Sigmoid colon (tissue), 7 donors: ENCODE results near the gene ZMYND15. TPM values are rescaled to one million over a fixed set of nuclear protein-coding genes. Genes with fewer than 3 reads are reported as not detected.

Experiments used
- DNase-seq: peaks from one replicate; pipeline ENCODE4 v3.0.0-alpha.2; 2019
- H3K27ac ChIP-seq, 4 donors: fragments of 200-600 bp; sonication (generic); one replicate each; pipeline ENCODE4 v1.5.1; 2016 to 2019; ENCODE audit warnings: mild to moderate bottlenecking in 1 of 4
- H3K27me3 ChIP-seq, 3 donors: fragments of 200-600 bp; sonication (generic); one replicate each; pipeline ENCODE4 v1.5.1; 2019; ENCODE audit warnings: mild to moderate bottlenecking in 1 of 3
- H3K36me3 ChIP-seq, 4 donors: fragments of 200-600 bp; sonication (generic); one replicate each; pipeline ENCODE4 v1.5.1; 2016 to 2019
- H3K4me1 ChIP-seq, 4 donors: fragments of 200-600 bp; sonication (generic); one replicate each; pipeline ENCODE4 v1.5.1; 2017 to 2019
- H3K4me3 ChIP-seq, 4 donors: fragments of 200-600 bp; sonication (generic); one replicate each; pipeline ENCODE4 v1.5.1; 2017 to 2019; ENCODE audit warnings: mild to moderate bottlenecking in 2 of 4, moderate library complexity in 1 of 4
- H3K9me3 ChIP-seq, 4 donors: fragments of 200-600 bp in 3 of 4; sonication (generic) in 3 of 4; one replicate each; pipeline versions ENCODE4 v1.5.1 to v1.6.1; 2013 to 2019
- EP300 ChIP-seq, 4 donors: sonication (generic); formaldehyde crosslinking; IDR thresholded peaks; one replicate each; pipeline ENCODE4 v1.6.1; 2017; ENCODE audit warnings: antibody characterized with exemption in 4 of 4
- POLR2A ChIP-seq, 2 donors: fragments of 450-650 bp; IDR thresholded peaks; one replicate each; pipeline ENCODE4 v1.6.1; 2016; ENCODE audit warnings: antibody characterized with exemption in 2 of 2, mild to moderate bottlenecking in 2 of 2, moderate library complexity in 2 of 2
- POLR2AphosphoS5 ChIP-seq, 4 donors: sonication (generic); formaldehyde crosslinking; IDR thresholded peaks; one replicate each; pipeline ENCODE4 v1.6.1; 2017; ENCODE audit warnings: antibody characterized with exemption in 4 of 4
- WGBS, 2 donors: extraction: QIAGEN DNeasy Blood & Tissue Kit; methylation state at CpG; one replicate each; pipeline ENCODE4 v1.1.7; 2013; 5-methylcytosine and 5-hydroxymethylcytosine counted together
- intact Hi-C: fragments of 100-400 bp; cut with DNase I; formaldehyde crosslinking; loops from one replicate; pipeline ENCODE4 v1.15.1; 2023
- polyA plus RNA-seq, 3 donors: library from polyadenylated mRNA; stranded (reverse); fragments of 200-250 nt; gene quantifications; one replicate each; pipeline ENCODE4 v1.2.3, GENCODE V29; 2013
- total RNA-seq, 4 donors: library from RNA; depleted of rRNA; stranded (reverse); fragments of >200 nt; gene quantifications; one replicate each; pipeline ENCODE4 v1.1.0, GENCODE V29; 2016
- TF ChIP-seq, protein P1 (sequence below), 4 experiments: fragments of 450-650 bp in 3 of 4; fragments of 200-600 bp in 1 of 4; IDR thresholded peaks; one replicate each; pipeline ENCODE4 v1.5.1; 2016 to 2019; ENCODE audit warnings: antibody characterized with exemption in 4 of 4, mild to moderate bottlenecking in 3 of 4, moderate library complexity in 2 of 4
- donor health status: healthy with polysubstance abuse.
- donor health status: Bipolar disorder and iron deficiency.
- donor health status: healthy.

The ZMYND15 gene
- total and polyA plus RNA-seq, 7 donors: 0.36 to 1.2 (median 0.55) TPM; not detected in 2

DNA sequence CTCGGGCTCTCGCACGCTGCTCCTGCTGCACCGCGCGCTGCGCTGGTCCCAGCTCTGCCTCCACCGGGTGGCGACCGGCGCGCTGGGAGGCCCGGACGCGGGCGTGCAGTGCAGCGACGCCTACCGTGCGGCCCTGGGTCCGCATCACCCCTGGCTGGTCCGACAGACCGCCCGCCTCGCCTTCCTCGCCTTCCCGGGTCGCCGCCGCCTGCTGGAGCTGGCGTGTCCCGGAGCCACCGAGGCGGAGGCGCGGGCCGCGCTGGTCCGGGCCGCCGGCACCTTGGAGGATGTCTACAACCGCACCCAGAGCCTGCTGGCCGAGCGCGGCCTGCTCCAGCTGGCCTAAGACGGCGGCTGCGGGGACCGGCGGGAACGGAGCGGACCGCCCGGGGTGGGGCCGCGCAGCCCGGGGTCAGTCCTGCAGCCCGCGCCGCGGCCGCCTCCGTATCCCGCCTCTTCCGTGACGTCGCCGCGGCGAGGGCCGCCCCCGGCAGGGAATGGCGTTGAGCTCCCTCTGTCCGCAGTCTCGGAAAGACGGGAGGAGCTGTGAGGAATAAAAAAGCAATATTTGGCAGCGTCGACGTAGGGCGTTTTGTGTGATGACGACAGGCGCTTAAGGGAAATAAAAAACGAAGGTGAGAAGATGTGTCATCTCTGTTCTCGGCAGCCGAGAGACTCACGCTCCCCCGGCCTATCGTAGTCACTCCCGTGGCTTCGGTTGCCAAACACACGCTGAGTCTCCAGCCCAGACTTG, 50.5 kb downstream of the ZMYND15 start:
- no peaks in the 10 kb centered on the region for H3K36me3 ChIP-seq
- H3K27ac ChIP-seq: peak overlapping the region; percentile 95 to 99 (median 96)
- TF ChIP-seq, protein P1, sequence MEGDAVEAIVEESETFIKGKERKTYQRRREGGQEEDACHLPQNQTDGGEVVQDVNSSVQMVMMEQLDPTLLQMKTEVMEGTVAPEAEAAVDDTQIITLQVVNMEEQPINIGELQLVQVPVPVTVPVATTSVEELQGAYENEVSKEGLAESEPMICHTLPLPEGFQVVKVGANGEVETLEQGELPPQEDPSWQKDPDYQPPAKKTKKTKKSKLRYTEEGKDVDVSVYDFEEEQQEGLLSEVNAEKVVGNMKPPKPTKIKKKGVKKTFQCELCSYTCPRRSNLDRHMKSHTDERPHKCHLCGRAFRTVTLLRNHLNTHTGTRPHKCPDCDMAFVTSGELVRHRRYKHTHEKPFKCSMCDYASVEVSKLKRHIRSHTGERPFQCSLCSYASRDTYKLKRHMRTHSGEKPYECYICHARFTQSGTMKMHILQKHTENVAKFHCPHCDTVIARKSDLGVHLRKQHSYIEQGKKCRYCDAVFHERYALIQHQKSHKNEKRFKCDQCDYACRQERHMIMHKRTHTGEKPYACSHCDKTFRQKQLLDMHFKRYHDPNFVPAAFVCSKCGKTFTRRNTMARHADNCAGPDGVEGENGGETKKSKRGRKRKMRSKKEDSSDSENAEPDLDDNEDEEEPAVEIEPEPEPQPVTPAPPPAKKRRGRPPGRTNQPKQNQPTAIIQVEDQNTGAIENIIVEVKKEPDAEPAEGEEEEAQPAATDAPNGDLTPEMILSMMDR (IDR thresholded peaks at IDR 0.05): peak; percentile 31 to 86 (median 74)
- TF ChIP-seq POLR2AphosphoS5 (IDR thresholded peaks at IDR 0.05) (peak; percentile 84 to 95 (median 90)), POLR2A (IDR thresholded peaks at IDR 0.05) (peak; percentile 91), EP300 (IDR thresholded peaks at IDR 0.05) (no peak)
- no peaks in the 10 kb centered on the region for H3K9me3 ChIP-seq
- peak; percentile 94 for DNase-seq
- WGBS, 2 donors: 0% methylated on average over 91 of the region's 91 CpGs
- peak overlapping the region; percentile 59 to 77 (median 72) for H3K4me3 ChIP-seq
- peaks cover 0 to 46% (median 41%) of the 10 kb centered on the region in 4 donors for H3K4me1 ChIP-seq
- H3K27me3 ChIP-seq: peaks cover 0 to 9% (median 0%) of the 10 kb centered on the region in 3 donors
- intact Hi-C loops: loop anchor here (1.0 to 5.0 kb wide), 2 partner anchors 99 to 197 kb away; partner anchors contain the start of gene CAMTA2

DNA sequence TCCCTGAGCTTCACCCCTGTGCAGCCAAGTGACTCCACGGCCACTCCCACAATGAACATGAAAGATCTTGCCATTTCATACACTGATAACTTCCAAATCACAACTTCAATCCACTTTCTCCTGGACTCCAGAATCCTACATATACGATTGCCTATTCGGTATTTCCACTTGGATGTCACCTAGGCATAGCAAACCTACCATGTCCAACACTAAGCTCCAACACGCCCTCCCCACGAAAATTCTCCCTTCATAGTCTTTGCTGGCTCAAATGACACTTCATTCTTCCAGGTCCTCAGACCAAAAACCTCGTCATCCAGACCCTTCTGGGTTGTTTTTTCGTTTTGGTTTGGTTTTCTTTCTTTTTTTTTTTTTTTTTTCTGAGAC, 51.1 kb downstream of the ZMYND15 start:
- peaks cover 0 to 44% (median 36%) of the 10 kb centered on the region in 4 donors for H3K4me1 ChIP-seq
- H3K27me3 ChIP-seq: peaks cover 0 to 4% (median 0%) of the 10 kb centered on the region in 3 donors
- 25 to 35% methylated on average over 7 of the region's 7 CpGs for WGBS, 2 donors
- no peaks in the 10 kb centered on the region for H3K36me3 ChIP-seq
- intact Hi-C loops: no loop called here
- H3K9me3 ChIP-seq: no peaks in the 10 kb centered on the region
- no peak for DNase-seq
- peak overlapping the region; percentile 59 to 77 (median 72) for H3K4me3 ChIP-seq
- peak overlapping the region; percentile 95 to 99 (median 96) for H3K27ac ChIP-seq
- TF ChIP-seq EP300 (IDR thresholded peaks at IDR 0.05) (no peak), POLR2AphosphoS5 (IDR thresholded peaks at IDR 0.05) (no peak), POLR2A (IDR thresholded peaks at IDR 0.05) (no peak)
- TF ChIP-seq, protein P1 (IDR thresholded peaks at IDR 0.05): no peak

DNA sequence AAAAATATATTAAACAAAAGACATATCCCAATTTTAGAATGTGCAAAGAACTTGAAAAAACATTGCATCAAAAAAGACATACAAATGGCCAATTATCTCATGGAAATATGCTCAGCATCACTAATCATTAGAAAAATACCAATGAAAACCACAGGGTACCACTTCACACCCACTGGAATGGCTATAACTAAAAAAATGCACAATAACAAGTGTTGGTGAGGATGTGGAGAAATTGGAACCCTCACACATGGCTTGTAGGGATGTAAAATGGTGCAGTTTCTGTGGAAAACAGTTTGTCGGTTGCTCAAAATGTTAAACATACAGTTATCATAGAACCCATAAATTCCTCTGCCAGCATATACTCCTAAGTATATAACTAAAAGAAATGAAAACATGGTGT, 55.5 kb downstream of the ZMYND15 start:
- H3K4me3 ChIP-seq: no peak overlapping the region
- 92 to 96% methylated on average over 1 of the region's 1 CpG for WGBS, 2 donors

More for the DNA sequence above, 55.5 kb downstream of the ZMYND15 start:
- H3K27ac ChIP-seq: peak overlapping the region in 3 of 4 donors; percentile 84 to 89 (median 84)
- intact Hi-C loops: loop anchor here (5.0 kb wide), 1 partner anchor 37 kb away; the partner anchor contains the start of gene MINK1
- TF ChIP-seq POLR2A (IDR thresholded peaks at IDR 0.05): no peak
- TF ChIP-seq, protein P1 (IDR thresholded peaks at IDR 0.05): no peak
- TF ChIP-seq EP300 (IDR thresholded peaks at IDR 0.05): no peak
- TF ChIP-seq POLR2AphosphoS5 (IDR thresholded peaks at IDR 0.05): no peak
- no peak for DNase-seq
- H3K27me3 ChIP-seq: no peaks in the 10 kb centered on the region
- H3K36me3 ChIP-seq: peaks cover 7 to 23% (median 12%) of the 10 kb centered on the region in 4 donors
- no peaks in the 10 kb centered on the region for H3K9me3 ChIP-seq
- peaks cover 0 to 20% (median 14%) of the 10 kb centered on the region in 4 donors for H3K4me1 ChIP-seq

Other genes with a start within 250 kb of the ZMYND15 start
- gene SPNS2, start 241.0 kb upstream of the ZMYND15 start, total RNA-seq: 10 to 100 TPM in 1 of 4 donors, 1 to 10 TPM in 3; 5.3 to 10.8 (median 8.3) TPM
- gene SPNS2, start 241.0 kb upstream of the ZMYND15 start, polyA plus RNA-seq: 10 to 100 TPM in 2 of 3 donors, 1 to 10 TPM in 1; 6.6 to 40.5 (median 12.0) TPM
- 10 to 100 TPM; 23.2 to 32.4 (median 27.4) TPM for gene MYBBP1A, start 184.4 kb upstream of the ZMYND15 start, total RNA-seq
- 10 to 100 TPM in 1 of 3 donors, 1 to 10 TPM in 2; 6.6 to 44.5 (median 7.4) TPM for gene MYBBP1A, start 184.4 kb upstream of the ZMYND15 start, polyA plus RNA-seq
- 1 to 10 TPM in 1 of 4 donors, under 1 TPM in 1, not detected in 2; 0.71 to 3.0 TPM for gene GGT6, start 179.3 kb upstream of the ZMYND15 start, total RNA-seq
- 10 to 100 TPM; 22.2 to 94.4 (median 28.4) TPM for gene GGT6, start 179.3 kb upstream of the ZMYND15 start, polyA plus RNA-seq
- gene SMTNL2, start 155.3 kb upstream of the ZMYND15 start, total RNA-seq: 1 to 10 TPM in 3 of 4 donors, under 1 TPM in 1; 0.33 to 1.9 (median 1.6) TPM
- gene SMTNL2, start 155.3 kb upstream of the ZMYND15 start, polyA plus RNA-seq: under 1 TPM in 2 of 3 donors, not detected in 1; 0.45 to 0.60 TPM
- gene ALOX15, start 98.2 kb upstream of the ZMYND15 start, total RNA-seq: under 1 TPM in 3 of 4 donors, not detected in 1; 0.28 to 0.81 (median 0.36) TPM
- gene ALOX15, start 98.2 kb upstream of the ZMYND15 start, polyA plus RNA-seq: under 1 TPM in 2 of 3 donors, not detected in 1; 0.60 to 0.77 TPM
- gene PELP1, start 35.7 kb upstream of the ZMYND15 start, total RNA-seq: 10 to 100 TPM; 20.0 to 37.7 (median 26.2) TPM
- 10 to 100 TPM in 1 of 3 donors, 1 to 10 TPM in 2; 4.2 to 27.0 (median 9.9) TPM for gene PELP1, start 35.7 kb upstream of the ZMYND15 start, polyA plus RNA-seq
- gene ARRB2, start 29.2 kb upstream of the ZMYND15 start, total RNA-seq: 10 to 100 TPM; 22.1 to 35.7 (median 28.2) TPM
- gene ARRB2, start 29.2 kb upstream of the ZMYND15 start, polyA plus RNA-seq: 10 to 100 TPM; 38.4 to 51.7 (median 39.3) TPM
- 10 to 100 TPM; 31.1 to 43.6 (median 38.3) TPM for gene MED11, start 8.4 kb upstream of the ZMYND15 start, total RNA-seq
- 10 to 100 TPM; 35.8 to 61.9 (median 47.4) TPM for gene MED11, start 8.4 kb upstream of the ZMYND15 start, polyA plus RNA-seq
- gene CXCL16, start 95 bp downstream of the ZMYND15 start, total RNA-seq: 1 to 10 TPM; 4.6 to 6.8 (median 5.3) TPM
- gene CXCL16, start 95 bp downstream of the ZMYND15 start, polyA plus RNA-seq: 10 to 100 TPM; 21.6 to 32.8 (median 29.0) TPM
- not detected for gene TM4SF5, start 32.1 kb downstream of the ZMYND15 start, total RNA-seq
- gene TM4SF5, start 32.1 kb downstream of the ZMYND15 start, polyA plus RNA-seq: 10 to 100 TPM in 2 of 3 donors, 1 to 10 TPM in 1; 7.8 to 19.2 (median 11.1) TPM
- 1 to 10 TPM in 3 of 4 donors, not detected in 1; 1.1 to 6.4 (median 4.1) TPM for gene VMO1, start 46.5 kb downstream of the ZMYND15 start, total RNA-seq
- 1 to 10 TPM in 2 of 3 donors, not detected in 1; 2.2 to 4.4 TPM for gene VMO1, start 46.5 kb downstream of the ZMYND15 start, polyA plus RNA-seq
- not detected for gene GLTPD2, start 49.1 kb downstream of the ZMYND15 start, total RNA-seq
- 1 to 10 TPM in 1 of 3 donors, under 1 TPM in 1, not detected in 1; 0.06 to 1.6 TPM for gene GLTPD2, start 49.1 kb downstream of the ZMYND15 start, polyA plus RNA-seq
- 100 to 1,000 TPM; 153 to 242 (median 192) TPM for gene PSMB6, start 56.3 kb downstream of the ZMYND15 start, total RNA-seq
- gene PSMB6, start 56.3 kb downstream of the ZMYND15 start, polyA plus RNA-seq: 100 to 1,000 TPM; 172 to 213 (median 201) TPM
- 10 to 100 TPM in 3 of 4 donors, 1 to 10 TPM in 1; 9.3 to 20.5 (median 12.3) TPM for gene PLD2, start 67.3 kb downstream of the ZMYND15 start, total RNA-seq
- 10 to 100 TPM in 1 of 3 donors, 1 to 10 TPM in 2; 6.0 to 18.0 (median 7.9) TPM for gene PLD2, start 67.3 kb downstream of the ZMYND15 start, polyA plus RNA-seq
- 10 to 100 TPM; 17.1 to 43.8 (median 21.0) TPM for gene MINK1, start 93.5 kb downstream of the ZMYND15 start, total RNA-seq
- 100 to 1,000 TPM in 1 of 3 donors, 10 to 100 TPM in 2; 45.0 to 117 (median 63.8) TPM for gene MINK1, start 93.5 kb downstream of the ZMYND15 start, polyA plus RNA-seq
- 1 to 10 TPM in 1 of 4 donors, under 1 TPM in 3; 0.68 to 2.8 (median 0.85) TPM for gene C17orf107, start 159.7 kb downstream of the ZMYND15 start, total RNA-seq
- 1 to 10 TPM in 1 of 3 donors, under 1 TPM in 2; under 0.01 to 1.7 (median 0.69) TPM for gene C17orf107, start 159.7 kb downstream of the ZMYND15 start, polyA plus RNA-seq
- under 1 TPM in 3 of 4 donors, not detected in 1; 0.49 to 0.55 (median 0.54) TPM for gene CHRNE, start 163.3 kb downstream of the ZMYND15 start, total RNA-seq
- under 1 TPM in 2 of 3 donors, not detected in 1; 0.46 to 0.57 TPM for gene CHRNE, start 163.3 kb downstream of the ZMYND15 start, polyA plus RNA-seq
- not detected for gene GP1BA, start 192.4 kb downstream of the ZMYND15 start, total RNA-seq
- gene GP1BA, start 192.4 kb downstream of the ZMYND15 start, polyA plus RNA-seq: 1 to 10 TPM in 1 of 3 donors, not detected in 2; 1.1 TPM
- gene SLC25A11, start 200.2 kb downstream of the ZMYND15 start, total RNA-seq: 10 to 100 TPM; 41.0 to 60.3 (median 48.6) TPM
- gene SLC25A11, start 200.2 kb downstream of the ZMYND15 start, polyA plus RNA-seq: 10 to 100 TPM; 57.7 to 82.8 (median 79.9) TPM
- gene RNF167, start 200.4 kb downstream of the ZMYND15 start, total RNA-seq: 10 to 100 TPM; 51.2 to 71.2 (median 60.3) TPM
- 100 to 1,000 TPM in 1 of 3 donors, 10 to 100 TPM in 2; 45.0 to 120 (median 83.9) TPM for gene RNF167, start 200.4 kb downstream of the ZMYND15 start, polyA plus RNA-seq
- 1,000 to 10,000 TPM in 1 of 4 donors, 100 to 1,000 TPM in 3; 690 to 1,141 (median 828) TPM for gene PFN1, start 208.7 kb downstream of the ZMYND15 start, total RNA-seq
- gene PFN1, start 208.7 kb downstream of the ZMYND15 start, polyA plus RNA-seq: 1,000 to 10,000 TPM in 1 of 3 donors, 100 to 1,000 TPM in 2; 853 to 1,404 (median 948) TPM
- 1 to 10 TPM; 2.5 to 9.1 (median 5.1) TPM for gene ENO3, start 211.3 kb downstream of the ZMYND15 start, total RNA-seq
- 10 to 100 TPM in 1 of 3 donors, 1 to 10 TPM in 1, under 1 TPM in 1; 0.69 to 10.3 (median 5.4) TPM for gene ENO3, start 211.3 kb downstream of the ZMYND15 start, polyA plus RNA-seq
- 10 to 100 TPM; 42.6 to 84.5 (median 72.3) TPM for gene SPAG7, start 228.0 kb downstream of the ZMYND15 start, total RNA-seq
- 10 to 100 TPM; 67.8 to 79.3 (median 73.9) TPM for gene SPAG7, start 228.0 kb downstream of the ZMYND15 start, polyA plus RNA-seq
- 10 to 100 TPM in 3 of 4 donors, 1 to 10 TPM in 1; 9.9 to 24.6 (median 21.7) TPM for gene CAMTA2, start 247.8 kb downstream of the ZMYND15 start, total RNA-seq
- 10 to 100 TPM; 35.1 to 64.5 (median 42.0) TPM for gene CAMTA2, start 247.8 kb downstream of the ZMYND15 start, polyA plus RNA-seq